Measurements from ENCODE around the gene MAPRE2. TPM values are rescaled to one million over a fixed set of nuclear protein-coding genes. Genes with fewer than 3 reads are reported as not detected.
A peak's percentile ranks its signal among the peaks of the same experiment; 100 is the strongest.

MAPRE2 gene
- total RNA-seq, 1 experiment from 2014 or later = 32.0 TPM

DNA sequence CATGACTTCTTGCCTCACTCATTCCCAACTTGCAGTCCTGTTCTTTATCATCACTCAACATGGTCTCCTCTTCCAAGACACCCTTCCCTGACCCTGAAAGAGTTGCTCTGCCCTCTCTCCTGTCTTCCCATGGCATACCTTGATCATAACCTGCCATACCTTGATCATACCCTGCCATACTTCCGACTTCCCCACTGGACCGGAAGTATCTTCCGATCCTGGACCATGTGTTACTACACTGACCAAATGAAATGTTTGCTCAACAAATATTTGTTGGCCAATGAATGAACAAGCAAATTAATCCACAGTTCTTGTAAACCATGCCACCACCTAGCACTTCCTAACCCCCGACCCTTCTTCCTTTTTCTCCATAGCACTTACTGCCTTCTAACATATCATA, 138.7 kb downstream of the MAPRE2 start:
- no peak for DNase-seq (ENCODE audit: low read depth)

DNA sequence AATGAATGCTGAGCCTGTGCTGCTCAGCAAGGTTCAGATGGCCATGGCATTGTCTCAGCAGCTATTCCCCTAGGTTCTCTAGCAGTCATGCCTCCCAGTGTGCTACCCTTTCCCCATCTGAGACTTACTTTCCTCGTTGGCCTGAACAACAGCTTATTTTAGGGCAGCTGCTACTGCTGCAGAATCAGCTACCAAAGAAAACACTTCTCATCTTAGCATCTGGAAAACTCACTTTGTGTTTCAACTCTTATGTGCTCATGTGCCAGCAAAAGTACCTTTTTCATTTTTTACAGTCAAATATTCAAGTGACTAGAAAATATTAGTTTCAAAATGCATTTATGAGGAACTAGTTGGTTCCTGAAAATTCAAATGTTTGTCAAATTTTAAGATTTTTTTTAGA, 139.2 kb downstream of the MAPRE2 start:
- DNase-seq (ENCODE audit: low read depth) = no peak

DNA sequence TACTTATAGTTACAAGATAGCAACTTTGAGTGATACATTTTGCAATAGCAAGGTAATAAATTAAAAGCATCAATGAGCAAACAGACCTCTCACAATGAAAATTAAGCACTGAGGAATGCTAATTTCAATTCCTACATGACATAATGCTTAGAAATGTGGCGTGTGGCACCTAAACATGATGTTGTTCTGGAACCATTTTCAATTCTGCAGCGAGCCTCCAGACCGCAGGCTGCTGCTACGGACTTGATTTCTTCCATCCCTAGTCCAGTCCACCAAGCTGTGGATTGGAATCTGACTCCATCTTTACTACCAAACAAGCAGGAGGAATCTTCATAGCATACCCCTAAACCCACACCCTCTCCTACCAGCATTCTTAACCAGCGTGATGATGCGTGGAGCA, 140.9 kb downstream of the MAPRE2 start:
- DNase-seq (ENCODE audit: low read depth) = no peak

DNA sequence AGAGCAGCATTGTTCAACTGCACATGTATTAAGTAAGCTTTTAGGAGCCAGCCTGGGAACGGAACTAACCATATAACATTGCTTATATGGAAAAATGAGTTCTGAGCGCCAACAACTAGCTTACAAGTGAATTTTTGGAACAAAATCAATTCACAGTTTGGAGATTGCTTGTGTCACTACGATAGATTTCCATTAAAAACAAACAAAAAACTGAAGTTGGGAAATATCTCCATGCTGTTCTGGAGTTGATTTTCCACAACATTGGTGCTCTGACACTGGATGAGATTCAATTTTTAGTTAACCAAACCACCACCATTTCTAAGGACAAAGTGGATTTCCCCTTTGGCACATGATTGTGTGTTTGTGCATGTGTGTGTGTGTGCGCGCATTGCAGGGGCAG, 142.7 kb downstream of the MAPRE2 start:
- DNase-seq (ENCODE audit: low read depth) = no peak

DNA sequence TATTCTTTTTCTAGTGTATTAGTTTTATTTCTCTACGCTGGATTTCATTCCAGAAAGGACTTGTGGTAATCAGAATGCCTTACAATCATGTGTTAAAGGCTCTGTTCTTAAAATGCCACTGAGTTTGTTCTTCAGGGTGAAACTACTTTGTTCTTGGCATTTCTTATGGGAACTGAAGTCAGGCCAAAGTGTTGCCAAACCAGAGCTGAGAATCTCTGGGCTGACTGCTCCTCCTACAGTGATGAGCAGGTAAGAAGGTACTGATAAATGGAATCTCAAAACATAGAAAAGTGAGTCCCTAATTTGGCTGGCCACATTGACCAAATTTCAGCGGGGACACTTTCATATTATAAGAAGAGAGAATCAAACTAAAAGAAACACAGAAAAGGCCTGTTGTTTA, 144.6 kb downstream of the MAPRE2 start:
- no peak for DNase-seq (ENCODE audit: low read depth)

- peak; percentile 20 for DNase-seq (ENCODE audit: low read depth)
These were observed 145.2 kb downstream of the MAPRE2 start for GRCh38 chr18:35186291-35187034.

- DNase-seq (ENCODE audit: low read depth) = peak; percentile 18
These were observed 148.3 kb downstream of the MAPRE2 start for GRCh38 chr18:35189510-35189909.

GRCh38 chr18:35190948-35191697, 149.9 kb downstream of the MAPRE2 start:
- no peak for DNase-seq (ENCODE audit: low read depth)

GRCh38 chr18:35191698-35192025, 150.4 kb downstream of the MAPRE2 start:
- no peak for DNase-seq (ENCODE audit: low read depth)

- DNase-seq (ENCODE audit: low read depth) = no peak
These were observed 151.2 kb downstream of the MAPRE2 start for GRCh38 chr18:35192415-35192814.

Other genes with a start within 250 kb of the MAPRE2 start
- gene ZNF397, start 199.6 kb downstream of the MAPRE2 start, total RNA-seq (2014; rRNA removed; shearing (Covaris generic)) = 4.0 and 5.3 TPM in 2 replicates
- 6.6 and 10.6 TPM in 2 replicates for gene ZSCAN30, start 248.8 kb downstream of the MAPRE2 start, total RNA-seq (2014; rRNA removed; shearing (Covaris generic))